T1000 (cell line): ENCODE measurements around the gene WNK2.
A peak's percentile ranks its signal among the peaks of the same experiment; 100 is the strongest.
"Not testable (repeated sequence)": the region's sequence is repeated elsewhere in the genome, so short reads cannot be mapped to it uniquely, and the experiment has no call there.

ENCODE experiments used
- DNase-seq: peaks from one replicate; lab custom pipeline; 2025; ENCODE audit warnings: mixed read lengths; lab: John Stamatoyannopoulos, UW

The WNK2 gene

GRCh38 chr9:93183663-93184431 lies at the start of gene WNK2:
Gene WNK2, plus strand, starts transcription at chr9:93184139. Its CDS starts 791 bp downstream, at chr9:93184930.
- DNase-seq: no peak

GRCh38 chr9:93134740-93135444 lies 49.0 kb upstream of the WNK2 start:
- DNase-seq: no peak

GRCh38 chr9:93136011-93136440 lies 47.9 kb upstream of the WNK2 start:
- DNase-seq: no peak

GRCh38 chr9:93137362-93137761 lies 46.6 kb upstream of the WNK2 start:
- DNase-seq: no peak

GRCh38 chr9:93138171-93138764 lies 45.7 kb upstream of the WNK2 start:
- no peak for DNase-seq

- DNase-seq: no peak
Observed at GRCh38 chr9:93139365-93140182, 44.4 kb upstream of the WNK2 start.

- no peak for DNase-seq
Observed at GRCh38 chr9:93141771-93142483, 42.0 kb upstream of the WNK2 start.

GRCh38 chr9:93143830-93144530 lies 40.0 kb upstream of the WNK2 start:
- DNase-seq: no peak

- not testable (repeated sequence) for DNase-seq
Observed at GRCh38 chr9:93146696-93147095, 37.2 kb upstream of the WNK2 start.

GRCh38 chr9:93147632-93148031 lies 36.3 kb upstream of the WNK2 start:
- DNase-seq: no peak

- no peak for DNase-seq
Observed at GRCh38 chr9:93148721-93149120, 35.2 kb upstream of the WNK2 start.

GRCh38 chr9:93149361-93149760 lies 34.6 kb upstream of the WNK2 start:
- DNase-seq: no peak

GRCh38 chr9:93151097-93151784 lies 32.7 kb upstream of the WNK2 start:
- no peak for DNase-seq

- DNase-seq: no peak
Observed at GRCh38 chr9:93154293-93154903, 29.5 kb upstream of the WNK2 start.

GRCh38 chr9:93155716-93156474 lies 28.0 kb upstream of the WNK2 start:
- no peak for DNase-seq

GRCh38 chr9:93156475-93157008 lies 27.4 kb upstream of the WNK2 start:
- no peak for DNase-seq

- peak; percentile 77 for DNase-seq
Observed at GRCh38 chr9:93159601-93160471, 24.1 kb upstream of the WNK2 start.
